ENCODE measurements around the gene ATP1A2. TPM values are rescaled to one million over a fixed set of nuclear protein-coding genes. Genes with fewer than 3 reads are reported as not detected.

The ATP1A2 gene
- total and polyA plus RNA-seq, 2 donors (not counting 3 experiments of a cell fraction or from before 2014, with no cell fraction given) = not detected

GRCh38 chr1:160144921-160145320, 29.4 kb downstream of the ATP1A2 start:
- POLR2A ChIA-PET = no interaction called here
- Histone ChIP-seq H4K20me1 (replicated peaks; ENCODE audit: control insufficient read depth, extremely low read depth, insufficient read depth, low read length) (no peaks in the 10 kb centered on the region), H3K4me2 (ENCODE audit: insufficient read depth, low read length) (no peak overlapping the region), H3K9me3 (replicated peaks; ENCODE audit: control insufficient read depth, insufficient read depth, low read length) (no peaks in the 10 kb centered on the region), H3K36me3 (ENCODE audit: control insufficient read depth in 2 of 2, extremely low read depth in 1 of 2, insufficient read depth in 2 of 2, low read length in 2 of 2) (no peaks in the 10 kb centered on the region), H3K9me1 (replicated peaks; ENCODE audit: control insufficient read depth, extremely low read depth, insufficient read depth, low read length) (no peaks in the 10 kb centered on the region), H3K4me3 (replicated peaks in 1 of 3; ENCODE audit: insufficient read depth in 1 of 3, low read depth in 1 of 3, low read length in 3 of 3) (no peak overlapping the region), H3K4me1 (ENCODE audit: control insufficient read depth, extremely low read depth, insufficient read depth, low read length) (no peaks in the 10 kb centered on the region), H3K27ac (ENCODE audit: insufficient read depth, low read depth, low read length) (no peak overlapping the region), H3K9ac (replicated peaks; ENCODE audit: extremely low read depth, insufficient read depth, low read length) (no peak overlapping the region), H3K27me3 (ENCODE audit: control insufficient read depth in 2 of 2, insufficient read depth in 2 of 2, low read length in 2 of 2) (peaks cover 2 to 4% of the 10 kb centered on the region in 2 experiments), H3K79me2 (ENCODE audit: control insufficient read depth, insufficient read depth, low read length) (no peaks in the 10 kb centered on the region), H2AFZ (ENCODE audit: low read depth, low read length) (no peak overlapping the region)
- TF ChIP-seq FOS (IDR thresholded peaks at IDR 0.05; ENCODE audit: borderline replicate concordance, insufficient read depth, low read length) = no peak
- no peak for TF ChIP-seq EZH2 (IDR thresholded peaks at IDR 0.05; ENCODE audit: borderline replicate concordance, low read depth, low read length, severe bottlenecking)
- no peak for TF ChIP-seq POLR2A (IDR thresholded peaks at IDR 0.05; ENCODE audit: low read depth, low read length)
- TF ChIP-seq MAX (IDR thresholded peaks at IDR 0.05; ENCODE audit: insufficient read depth, insufficient read length) = no peak
- TF ChIP-seq JUN (IDR thresholded peaks at IDR 0.05; ENCODE audit: borderline replicate concordance, insufficient read depth, insufficient read length, low read depth) = no peak
- no peak for TF ChIP-seq MYC (IDR thresholded peaks at IDR 0.05; ENCODE audit: low read depth, low read length)
- no peak for TF ChIP-seq GATA2 (IDR thresholded peaks at IDR 0.05; ENCODE audit: insufficient read depth, insufficient read length, low read depth, low read length)
- no peak for TF ChIP-seq POLR2AphosphoS5 (IDR thresholded peaks at IDR 0.05; ENCODE audit: insufficient read depth, low read depth, low read length)
- DNase-seq (ENCODE audit: low read depth, low spot score) = no peak
- FAIRE-seq = no peak
- CTCF ChIA-PET = no interaction called here
- dilution Hi-C loops (cut with MboI; ENCODE audit: extremely low pct_ligation_motif_present, low sequenced_read_pairs) = no loop called here
- BruUV-seq (replicated peaks) = no TSS peak
- intact Hi-C loops (cut with micrococcal nuclease) = no loop called here

GRCh38 chr1:160146107-160146506, 30.5 kb downstream of the ATP1A2 start:
- Histone ChIP-seq H3K9me1 (replicated peaks; ENCODE audit: control insufficient read depth, extremely low read depth, insufficient read depth, low read length) (no peaks in the 10 kb centered on the region), H3K9me3 (replicated peaks; ENCODE audit: control insufficient read depth, insufficient read depth, low read length) (no peaks in the 10 kb centered on the region), H3K9ac (replicated peaks; ENCODE audit: extremely low read depth, insufficient read depth, low read length) (no peak overlapping the region), H3K27ac (ENCODE audit: insufficient read depth, low read depth, low read length) (no peak overlapping the region), H3K4me3 (replicated peaks in 1 of 3; ENCODE audit: insufficient read depth in 1 of 3, low read depth in 1 of 3, low read length in 3 of 3) (no peak overlapping the region), H3K36me3 (ENCODE audit: control insufficient read depth in 2 of 2, extremely low read depth in 1 of 2, insufficient read depth in 2 of 2, low read length in 2 of 2) (no peaks in the 10 kb centered on the region), H4K20me1 (replicated peaks; ENCODE audit: control insufficient read depth, extremely low read depth, insufficient read depth, low read length) (no peaks in the 10 kb centered on the region), H3K27me3 (ENCODE audit: control insufficient read depth in 2 of 2, insufficient read depth in 2 of 2, low read length in 2 of 2) (peaks cover 2 to 4% of the 10 kb centered on the region in 2 experiments), H2AFZ (ENCODE audit: low read depth, low read length) (no peak overlapping the region), H3K4me2 (ENCODE audit: insufficient read depth, low read length) (no peak overlapping the region), H3K79me2 (ENCODE audit: control insufficient read depth, insufficient read depth, low read length) (no peaks in the 10 kb centered on the region), H3K4me1 (ENCODE audit: control insufficient read depth, extremely low read depth, insufficient read depth, low read length) (no peaks in the 10 kb centered on the region)
- intact Hi-C loops (cut with micrococcal nuclease) = no loop called here
- no TSS peak for BruUV-seq (replicated peaks)
- DNase-seq (ENCODE audit: low read depth, low spot score) (no peak), FAIRE-seq (no peak)
- ChIA-PET CTCF (no interaction called here), POLR2A (no interaction called here)
- dilution Hi-C loops (cut with MboI; ENCODE audit: extremely low pct_ligation_motif_present, low sequenced_read_pairs) = no loop called here
- TF ChIP-seq POLR2A (IDR thresholded peaks at IDR 0.05; ENCODE audit: low read depth, low read length) (no peak), MYC (IDR thresholded peaks at IDR 0.05; ENCODE audit: low read depth, low read length) (no peak), JUN (IDR thresholded peaks at IDR 0.05; ENCODE audit: borderline replicate concordance, insufficient read depth, insufficient read length, low read depth) (no peak), CTCF (IDR thresholded peaks at IDR 0.05; ENCODE audit: extremely low read depth in 1 of 2, insufficient read depth in 1 of 2, low read depth in 1 of 2, low read length in 2 of 2) (no peak), GATA2 (IDR thresholded peaks at IDR 0.05; ENCODE audit: insufficient read depth, insufficient read length, low read depth, low read length) (no peak), MAX (IDR thresholded peaks at IDR 0.05; ENCODE audit: insufficient read depth, insufficient read length) (no peak), POLR2AphosphoS5 (IDR thresholded peaks at IDR 0.05; ENCODE audit: insufficient read depth, low read depth, low read length) (no peak), EZH2 (IDR thresholded peaks at IDR 0.05; ENCODE audit: borderline replicate concordance, low read depth, low read length, severe bottlenecking) (no peak), FOS (IDR thresholded peaks at IDR 0.05; ENCODE audit: borderline replicate concordance, insufficient read depth, low read length) (no peak)

Measured in endothelial cell of umbilical vein (primary cell).